A673 (cell line): Measurements from ENCODE around the gene ARHGEF7. TPM values are rescaled to one million over a fixed set of nuclear protein-coding genes. Genes with fewer than 3 reads are reported as not detected.

Source experiments
- BruUV-seq: library from RNA; stranded (reverse); fragments of 400-500 nt; replicated peaks from 2 replicates; lab custom pipeline; 2021; lab: Mats Ljungman, UMichigan
- CTCF ChIA-PET: fragments of 300-600 bp; sonication (Branson Sonifier 250); formaldehyde crosslinking; loops from one replicate; lab custom pipeline; 2022; ENCODE audit warnings: antibody characterized with exemption; lab: Charles Lee
- POLR2A ChIA-PET: fragments of 300-600 bp; sonication (Branson Sonifier 250); formaldehyde crosslinking; loops from one replicate; lab custom pipeline; 2022; ENCODE audit warnings: antibody characterized with exemption; ENCODE audit not compliant: low non-redundant PET; lab: Charles Lee
- DNase-seq: peaks from one replicate; pipeline ENCODE4 v3.0.0-alpha.2; 2015; ENCODE audit warnings: low spot score
- H3K27ac ChIP-seq: fragments of 200-600 bp; sonication (generic); 2 replicates; pipeline ENCODE4 v1.5.1; 2016; ENCODE audit warnings: mixed run types, low read depth, mild to moderate bottlenecking, mixed read lengths, antibody characterized with exemption, low read length; ENCODE audit not compliant: poor library complexity, severe bottlenecking
- H3K27me3 ChIP-seq: fragments of 200-600 bp; sonication (generic); replicated peaks from 2 replicates; pipeline ENCODE4 v1.6.1; 2017; ENCODE audit warnings: mixed run types, low read depth, mild to moderate bottlenecking, mixed read lengths, antibody characterized with exemption, low read length; ENCODE audit not compliant: insufficient read depth, poor library complexity
- H3K36me3 ChIP-seq: fragments of 200-600 bp; sonication (generic); 2 replicates; pipeline ENCODE4 v1.6.1; 2016; ENCODE audit warnings: mixed run types, mild to moderate bottlenecking, mixed read lengths, antibody characterized with exemption, low read length; ENCODE audit not compliant: insufficient read depth, poor library complexity, severe bottlenecking
- H3K4me1 ChIP-seq: fragments of 200-600 bp; sonication (generic); 2 replicates; pipeline ENCODE4 v1.6.1; 2017; ENCODE audit warnings: mixed run types, mild to moderate bottlenecking, mixed read lengths, antibody characterized with exemption, low read length; ENCODE audit not compliant: insufficient read depth, poor library complexity, severe bottlenecking
- H3K4me3 ChIP-seq: fragments of 200-600 bp; sonication (generic); 2 replicates; pipeline ENCODE4 v1.5.1; 2016; ENCODE audit warnings: low read depth, mixed run types, mild to moderate bottlenecking, mixed read lengths, low read length; ENCODE audit not compliant: poor library complexity, severe bottlenecking
- H3K9me3 ChIP-seq: fragments of 200-600 bp; sonication (generic); 2 replicates; pipeline ENCODE4 v1.6.1; 2016; ENCODE audit warnings: mixed run types, low read depth, mild to moderate bottlenecking, mixed read lengths, antibody characterized with exemption, low read length; ENCODE audit not compliant: poor library complexity, severe bottlenecking
- CTCF ChIP-seq: fragments of 300-800, 200-600 bp; sonication (generic); conservative IDR thresholded peaks from 2 replicates; pipeline ENCODE4 v1.5.1; 2017; ENCODE audit warnings: low read depth, mild to moderate bottlenecking, antibody characterized with exemption, low read length, moderate library complexity, mixed read lengths
- EZH2 ChIP-seq: fragments of 200-600 bp; sonication (generic); IDR thresholded peaks from 2 replicates; pipeline ENCODE4 v1.6.1; 2017; ENCODE audit warnings: borderline replicate concordance, low read depth, mild to moderate bottlenecking, mixed read lengths, antibody characterized with exemption, low read length; ENCODE audit not compliant: poor library complexity, severe bottlenecking
- intact Hi-C: fragments of 100-400 bp; cut with micrococcal nuclease; formaldehyde crosslinking; loops from one replicate; pipeline ENCODE4 v1.10.0; 2022; ENCODE audit not compliant: unreplicated experiment
- total RNA-seq: library from RNA; stranded (reverse); gene quantifications from 2 replicates; pipeline ENCODE4 v1.2.3, GENCODE V29; 2021

Gene ARHGEF7
- total RNA-seq, 1 experiment from 2014 or later = 39.9 TPM

GRCh38 chr13:111286749-111287148, 171.6 kb downstream of the ARHGEF7 start:
- POLR2A ChIA-PET = no interaction called here

GRCh38 chr13:111287201-111287600, 172.1 kb downstream of the ARHGEF7 start:
- CTCF ChIA-PET = no interaction called here

More at GRCh38 chr13:111286749-111287148, 171.6 kb downstream of the ARHGEF7 start:
- no peaks in the 10 kb centered on the region for H3K4me1 ChIP-seq
- intact Hi-C loops = no loop called here
- H3K9me3 ChIP-seq = no peaks in the 10 kb centered on the region
- DNase-seq = no peak
- H3K27me3 ChIP-seq = no peaks in the 10 kb centered on the region
- H3K4me3 ChIP-seq = no peak overlapping the region
- no peak for TF ChIP-seq EZH2
- no peak for TF ChIP-seq CTCF
- CTCF ChIA-PET = no interaction called here
- BruUV-seq = no TSS peak
- peaks cover 12% of the 10 kb centered on the region for H3K36me3 ChIP-seq
- H3K27ac ChIP-seq = no peak overlapping the region

GRCh38 chr13:111288276-111288675, 173.2 kb downstream of the ARHGEF7 start:
- TF ChIP-seq CTCF (no peak), EZH2 (no peak)
- POLR2A ChIA-PET = no interaction called here
- no peaks in the 10 kb centered on the region for H3K27me3 ChIP-seq
- no peak overlapping the region for H3K4me3 ChIP-seq
- no peaks in the 10 kb centered on the region for H3K9me3 ChIP-seq
- H3K36me3 ChIP-seq = peaks cover 13% of the 10 kb centered on the region
- H3K27ac ChIP-seq = no peak overlapping the region
- CTCF ChIA-PET = no interaction called here
- DNase-seq = no peak
- no TSS peak for BruUV-seq
- intact Hi-C loops = no loop called here
- no peaks in the 10 kb centered on the region for H3K4me1 ChIP-seq

More at GRCh38 chr13:111287201-111287600, 172.1 kb downstream of the ARHGEF7 start:
- intact Hi-C loops = no loop called here
- no peaks in the 10 kb centered on the region for H3K9me3 ChIP-seq
- TF ChIP-seq CTCF (no peak), EZH2 (no peak)
- H3K27me3 ChIP-seq = no peaks in the 10 kb centered on the region
- POLR2A ChIA-PET = no interaction called here
- no peak overlapping the region for H3K27ac ChIP-seq
- no peak for DNase-seq
- H3K4me3 ChIP-seq = no peak overlapping the region
- BruUV-seq = no TSS peak
- H3K4me1 ChIP-seq = no peaks in the 10 kb centered on the region
- H3K36me3 ChIP-seq = peaks cover 10% of the 10 kb centered on the region
